ENCODE data around the gene KCNT1.
A peak's percentile ranks its signal among the peaks of the same experiment; 100 is the strongest.

Gene KCNT1

GRCh38 chr9:135699440-135699839 lies 2.5 kb upstream of the KCNT1 start, which contains the start of gene SOHLH1:
Gene SOHLH1 (minus strand): TSS chr9:135699481. CDS start chr9:135699467, 14 bp downstream.
- no peak for DNase-seq (ENCODE audit: low spot score)

- no peak for DNase-seq (ENCODE audit: low spot score)
Observed at GRCh38 chr9:135700525-135700924, 1.5 kb upstream of the KCNT1 start.

GRCh38 chr9:135701067-135701958 lies 672 bp upstream of the KCNT1 start:
- DNase-seq (ENCODE audit: low spot score): no peak

- peak; percentile 75 for DNase-seq (ENCODE audit: low spot score)
Observed at GRCh38 chr9:135703726-135704125, 1.7 kb downstream of the KCNT1 start.

GRCh38 chr9:135704483-135704882 lies 2.5 kb downstream of the KCNT1 start:
- DNase-seq (ENCODE audit: low spot score): no peak

GRCh38 chr9:135705376-135705775 lies 3.4 kb downstream of the KCNT1 start:
- DNase-seq (ENCODE audit: low spot score): no peak

- no peak for DNase-seq (ENCODE audit: low spot score)
Observed at GRCh38 chr9:135706288-135706687, 4.3 kb downstream of the KCNT1 start.

- no peak for DNase-seq (ENCODE audit: low spot score)
Observed at GRCh38 chr9:135707252-135708138, 5.5 kb downstream of the KCNT1 start.

GRCh38 chr9:135708164-135708563 lies 6.2 kb downstream of the KCNT1 start:
- DNase-seq (ENCODE audit: low spot score): no peak

- DNase-seq (ENCODE audit: low spot score): no peak
Observed at GRCh38 chr9:135711391-135711790, 9.4 kb downstream of the KCNT1 start.

- DNase-seq (ENCODE audit: low spot score): no peak
Observed at GRCh38 chr9:135711881-135712280, 9.9 kb downstream of the KCNT1 start.

- no peak for DNase-seq (ENCODE audit: low spot score)
Observed at GRCh38 chr9:135712613-135713295, 10.8 kb downstream of the KCNT1 start.

GRCh38 chr9:135714242-135715055 lies 12.5 kb downstream of the KCNT1 start:
- DNase-seq (ENCODE audit: low spot score): peak; percentile 91

GRCh38 chr9:135715056-135715595 lies 13.1 kb downstream of the KCNT1 start:
- DNase-seq (ENCODE audit: low spot score): no peak

GRCh38 chr9:135716045-135716444 lies 14.1 kb downstream of the KCNT1 start:
- DNase-seq (ENCODE audit: low spot score): no peak

- DNase-seq (ENCODE audit: low spot score): no peak
Observed at GRCh38 chr9:135717410-135717809, 15.4 kb downstream of the KCNT1 start.

- DNase-seq (ENCODE audit: low spot score): no peak
Observed at GRCh38 chr9:135718616-135719015, 16.6 kb downstream of the KCNT1 start.

- no peak for DNase-seq (ENCODE audit: low spot score)
Observed at GRCh38 chr9:135719472-135719871, 17.5 kb downstream of the KCNT1 start.

- no peak for DNase-seq (ENCODE audit: low spot score)
Observed at GRCh38 chr9:135722365-135722764, 20.4 kb downstream of the KCNT1 start.

- no peak for DNase-seq (ENCODE audit: low spot score)
Observed at GRCh38 chr9:135724186-135724787, 22.3 kb downstream of the KCNT1 start.

Measured in iPS-NIHi11 (cell line).